ENCODE measurements around the gene TNS4.

TNS4 gene

DNA sequence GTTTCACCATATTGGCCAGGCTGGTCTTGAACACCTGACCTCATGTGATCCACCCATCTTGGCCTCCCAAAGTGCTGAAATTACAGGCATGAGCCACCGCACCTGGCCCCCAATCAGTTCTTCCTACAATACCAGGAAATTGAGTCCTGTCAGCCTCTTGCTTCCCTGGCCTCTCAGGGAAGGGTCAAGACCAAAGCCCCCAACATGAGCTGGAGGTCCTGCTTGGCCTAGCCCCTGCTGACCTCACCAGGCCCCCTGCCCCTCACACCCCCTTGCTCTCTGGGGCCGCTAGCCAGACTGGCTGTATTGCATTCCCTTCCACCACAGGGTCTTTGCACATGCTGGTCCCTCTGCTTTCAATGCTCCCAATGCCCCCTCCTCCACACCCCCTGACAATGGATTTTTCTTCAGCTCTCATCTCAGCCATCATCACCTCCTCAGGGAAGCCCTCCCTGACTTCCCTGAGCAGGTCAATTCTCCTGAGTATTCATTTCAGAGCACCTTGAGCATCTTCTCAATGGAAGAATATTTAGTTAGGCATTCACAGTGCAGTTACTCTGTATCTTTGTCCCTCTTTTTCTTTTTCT, 34.0 kb downstream of the TNS4 start:
- Histone ChIP-seq H3K27ac (ENCODE audit: low read length) (no peak overlapping the region), H3K9me3 (ENCODE audit: control insufficient read depth in 1 of 2, low read length in 2 of 2) (no peaks in the 10 kb centered on the region), H3K4me3 (ENCODE audit: low read depth in 1 of 2, low read length in 2 of 2) (no peak overlapping the region), H3K27me3 (ENCODE audit: low read depth, low read length) (no peaks in the 10 kb centered on the region), H3K4me1 (ENCODE audit: control insufficient read depth in 1 of 2, insufficient read depth in 2 of 2, low read length in 2 of 2) (peaks cover 6 to 32% of the 10 kb centered on the region in 2 donors), H3K36me3 (ENCODE audit: control insufficient read depth in 1 of 2, insufficient read depth in 2 of 2, low read length in 2 of 2) (no peaks in the 10 kb centered on the region)

GRCh38 chr17:40466298-40466971, 35.0 kb downstream of the TNS4 start:
- H3K4me1 ChIP-seq (ENCODE audit: control insufficient read depth in 1 of 2, insufficient read depth in 2 of 2, low read length in 2 of 2) = peaks cover 10 to 32% of the 10 kb centered on the region in 2 donors
- H3K4me3 ChIP-seq (ENCODE audit: low read depth in 1 of 2, low read length in 2 of 2) = no peak overlapping the region
- H3K27ac ChIP-seq (ENCODE audit: low read length) = no peak overlapping the region
- H3K36me3 ChIP-seq (ENCODE audit: control insufficient read depth in 1 of 2, insufficient read depth in 2 of 2, low read length in 2 of 2) = no peaks in the 10 kb centered on the region
- H3K9me3 ChIP-seq (ENCODE audit: control insufficient read depth in 1 of 2, low read length in 2 of 2) = no peaks in the 10 kb centered on the region
- H3K27me3 ChIP-seq (ENCODE audit: low read depth, low read length) = no peaks in the 10 kb centered on the region

DNA sequence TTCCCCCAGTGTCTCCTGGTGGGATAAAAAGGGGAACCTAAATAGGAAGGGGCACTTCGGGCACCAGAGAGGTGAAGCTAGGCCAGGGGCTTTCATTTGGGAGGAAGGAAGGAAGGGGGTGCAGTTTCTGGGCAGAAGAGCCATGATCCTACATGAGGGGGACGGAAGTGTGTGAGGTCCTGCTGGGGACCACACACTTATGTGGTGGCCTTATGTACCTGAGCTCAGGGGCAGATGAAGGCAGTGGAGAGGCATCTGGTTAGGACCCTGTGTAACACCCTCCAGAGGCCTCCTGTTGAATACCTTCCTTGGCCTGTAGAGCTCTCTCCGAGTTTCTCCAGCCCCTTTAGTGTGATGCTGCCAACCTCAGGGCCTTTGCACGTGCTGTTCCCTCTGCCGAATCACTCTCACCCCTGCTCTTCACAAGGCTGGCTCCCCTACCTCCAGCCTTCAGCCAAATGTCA, 37.0 kb downstream of the TNS4 start:
- no peaks in the 10 kb centered on the region for H3K36me3 ChIP-seq (ENCODE audit: control insufficient read depth in 1 of 2, insufficient read depth in 2 of 2, low read length in 2 of 2)
- no peak overlapping the region for H3K27ac ChIP-seq (ENCODE audit: low read length)

GRCh38 chr17:40463122-40463550, 38.3 kb downstream of the TNS4 start:
- Histone ChIP-seq H3K9me3 (ENCODE audit: control insufficient read depth in 1 of 2, low read length in 2 of 2) (no peaks in the 10 kb centered on the region), H3K4me3 (ENCODE audit: low read depth in 1 of 2, low read length in 2 of 2) (no peak overlapping the region), H3K27ac (ENCODE audit: low read length) (no peak overlapping the region), H3K36me3 (ENCODE audit: control insufficient read depth in 1 of 2, insufficient read depth in 2 of 2, low read length in 2 of 2) (no peaks in the 10 kb centered on the region), H3K27me3 (ENCODE audit: low read depth, low read length) (no peaks in the 10 kb centered on the region), H3K4me1 (ENCODE audit: control insufficient read depth in 1 of 2, insufficient read depth in 2 of 2, low read length in 2 of 2) (peaks cover 15 to 58% of the 10 kb centered on the region in 2 donors)

More for the DNA sequence above, 37.0 kb downstream of the TNS4 start:
- no peaks in the 10 kb centered on the region for H3K27me3 ChIP-seq (ENCODE audit: low read depth, low read length)
- H3K9me3 ChIP-seq (ENCODE audit: control insufficient read depth in 1 of 2, low read length in 2 of 2) = no peaks in the 10 kb centered on the region
- peaks cover 15 to 45% of the 10 kb centered on the region in 2 donors for H3K4me1 ChIP-seq (ENCODE audit: control insufficient read depth in 1 of 2, insufficient read depth in 2 of 2, low read length in 2 of 2)
- H3K4me3 ChIP-seq (ENCODE audit: low read depth in 1 of 2, low read length in 2 of 2) = no peak overlapping the region

- H3K4me3 ChIP-seq (ENCODE audit: low read depth in 1 of 2, low read length in 2 of 2) = peak overlapping the region in 1 of 2 donors; percentile 3
- no peaks in the 10 kb centered on the region for H3K27me3 ChIP-seq (ENCODE audit: low read depth, low read length)
- H3K4me1 ChIP-seq (ENCODE audit: control insufficient read depth in 1 of 2, insufficient read depth in 2 of 2, low read length in 2 of 2) = peaks cover 19 to 64% of the 10 kb centered on the region in 2 donors
- H3K9me3 ChIP-seq (ENCODE audit: control insufficient read depth in 1 of 2, low read length in 2 of 2) = no peaks in the 10 kb centered on the region
- H3K27ac ChIP-seq (ENCODE audit: low read length) = no peak overlapping the region
- peaks cover 4% of the 10 kb centered on the region in 2 donors for H3K36me3 ChIP-seq (ENCODE audit: control insufficient read depth in 1 of 2, insufficient read depth in 2 of 2, low read length in 2 of 2)
Observed at GRCh38 chr17:40462343-40463121, 38.9 kb downstream of the TNS4 start.

DNA sequence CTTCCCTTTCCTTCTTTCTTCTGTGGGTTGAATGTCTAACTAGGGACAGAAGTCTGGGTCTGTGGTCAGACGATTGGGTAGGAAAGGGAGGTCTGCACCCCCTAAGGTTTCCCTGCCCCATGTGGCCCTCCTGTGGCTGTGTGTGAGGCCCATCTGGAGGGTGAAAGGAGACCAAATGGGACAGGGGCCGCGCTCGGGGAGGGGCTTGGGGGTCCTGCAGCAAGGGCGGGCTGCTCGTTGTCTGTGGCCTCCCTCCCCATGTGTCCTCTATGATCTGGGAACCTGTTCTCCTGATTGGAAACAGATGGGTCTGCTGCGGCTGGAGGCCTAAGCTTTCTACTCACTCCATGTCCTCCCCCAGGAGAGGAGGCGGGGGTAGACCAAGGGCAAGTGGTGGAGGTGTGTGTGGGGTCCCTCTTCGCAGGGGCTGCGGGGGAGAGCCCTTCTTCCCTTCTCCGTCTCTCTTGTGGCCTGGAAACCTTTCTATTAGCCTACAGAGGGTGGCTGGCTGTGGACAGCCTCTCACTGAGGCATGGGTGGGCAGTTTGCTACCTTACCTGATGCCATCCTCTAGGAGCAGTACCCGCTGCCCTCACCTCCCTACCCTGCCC, 39.6 kb downstream of the TNS4 start:
- no peaks in the 10 kb centered on the region for H3K9me3 ChIP-seq (ENCODE audit: control insufficient read depth in 1 of 2, low read length in 2 of 2)
- peaks cover 24 to 71% of the 10 kb centered on the region in 2 donors for H3K4me1 ChIP-seq (ENCODE audit: control insufficient read depth in 1 of 2, insufficient read depth in 2 of 2, low read length in 2 of 2)
- H3K4me3 ChIP-seq (ENCODE audit: low read depth in 1 of 2, low read length in 2 of 2) = peak overlapping the region in 1 of 2 donors; percentile 3
- peaks cover 10 to 11% of the 10 kb centered on the region in 2 donors for H3K36me3 ChIP-seq (ENCODE audit: control insufficient read depth in 1 of 2, insufficient read depth in 2 of 2, low read length in 2 of 2)
- peak overlapping the region; percentile 16 for H3K27ac ChIP-seq (ENCODE audit: low read length)
- H3K27me3 ChIP-seq (ENCODE audit: low read depth, low read length) = no peaks in the 10 kb centered on the region

DNA sequence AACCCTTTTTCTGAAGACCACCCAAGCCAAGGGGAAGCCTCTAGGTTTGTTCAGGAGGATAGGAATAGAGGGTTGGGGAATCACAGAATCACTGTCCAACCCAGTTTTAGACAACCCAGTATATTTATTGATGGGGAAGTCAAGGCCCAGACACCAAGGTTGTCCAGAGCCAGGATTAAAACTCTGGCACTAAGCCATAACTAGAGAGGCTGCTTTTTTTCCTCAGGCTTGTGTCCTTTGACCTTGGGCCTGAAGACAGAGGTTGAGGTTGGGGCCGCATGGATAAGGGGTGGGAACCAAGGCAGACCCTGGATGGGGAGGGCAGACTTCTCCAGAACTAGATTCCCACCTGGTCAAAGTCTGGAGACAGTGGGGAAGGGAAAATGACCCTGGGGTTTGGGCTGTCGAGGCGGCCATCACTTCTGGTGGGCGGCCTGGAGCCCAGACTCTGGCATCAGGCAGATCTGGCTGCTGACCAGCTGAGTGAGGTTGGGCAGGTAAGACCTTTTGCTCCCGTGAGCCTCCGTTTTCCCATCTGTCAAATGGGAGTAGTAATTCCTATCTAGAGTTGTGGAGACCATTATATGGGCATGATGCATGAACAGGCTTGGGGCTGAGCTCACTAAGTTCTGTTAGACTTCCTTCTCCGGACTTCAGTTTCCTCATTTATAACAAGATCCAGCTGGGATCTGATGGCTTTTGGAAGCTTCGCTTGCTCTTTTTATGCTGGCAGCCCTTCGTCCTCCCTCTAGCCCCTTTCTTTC, 40.3 kb downstream of the TNS4 start:
- Histone ChIP-seq H3K4me3 (ENCODE audit: low read depth in 1 of 2, low read length in 2 of 2) (no peak overlapping the region), H3K36me3 (ENCODE audit: control insufficient read depth in 1 of 2, insufficient read depth in 2 of 2, low read length in 2 of 2) (peaks cover 17% of the 10 kb centered on the region in 2 donors), H3K27me3 (ENCODE audit: low read depth, low read length) (no peaks in the 10 kb centered on the region), H3K9me3 (ENCODE audit: control insufficient read depth in 1 of 2, low read length in 2 of 2) (no peaks in the 10 kb centered on the region), H3K4me1 (ENCODE audit: control insufficient read depth in 1 of 2, insufficient read depth in 2 of 2, low read length in 2 of 2) (peaks cover 29 to 78% of the 10 kb centered on the region in 2 donors), H3K27ac (ENCODE audit: low read length) (peak overlapping the region; percentile 16)

DNA sequence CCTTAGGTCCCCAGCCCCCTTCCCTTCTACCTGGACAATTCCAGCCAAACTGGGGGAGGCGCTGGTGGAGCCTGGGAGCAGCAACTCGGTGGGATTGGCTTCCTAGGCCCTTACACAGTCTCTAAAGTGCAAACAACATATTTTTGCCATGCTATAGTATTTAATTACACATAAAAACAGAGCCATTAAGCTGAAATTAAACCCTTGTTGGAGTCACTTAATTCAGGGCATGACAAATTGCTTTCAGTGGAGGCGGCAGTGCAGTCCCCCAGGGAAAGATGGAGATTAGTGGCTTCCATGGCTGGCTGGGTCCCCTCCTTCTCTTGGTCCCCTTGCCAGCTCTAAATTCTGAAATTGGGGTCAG, 40.8 kb downstream of the TNS4 start:
- no peak overlapping the region for H3K4me3 ChIP-seq (ENCODE audit: low read depth in 1 of 2, low read length in 2 of 2)
- H3K4me1 ChIP-seq (ENCODE audit: control insufficient read depth in 1 of 2, insufficient read depth in 2 of 2, low read length in 2 of 2) = peaks cover 29 to 83% of the 10 kb centered on the region in 2 donors
- H3K27me3 ChIP-seq (ENCODE audit: low read depth, low read length) = no peaks in the 10 kb centered on the region
- no peaks in the 10 kb centered on the region for H3K9me3 ChIP-seq (ENCODE audit: control insufficient read depth in 1 of 2, low read length in 2 of 2)
- H3K27ac ChIP-seq (ENCODE audit: low read length) = no peak overlapping the region
- peaks cover 22% of the 10 kb centered on the region in 2 donors for H3K36me3 ChIP-seq (ENCODE audit: control insufficient read depth in 1 of 2, insufficient read depth in 2 of 2, low read length in 2 of 2)

GRCh38 chr17:40459636-40460603, 41.5 kb downstream of the TNS4 start:
- no peak overlapping the region for H3K27ac ChIP-seq (ENCODE audit: low read length)
- peaks cover 29 to 87% of the 10 kb centered on the region in 2 donors for H3K4me1 ChIP-seq (ENCODE audit: control insufficient read depth in 1 of 2, insufficient read depth in 2 of 2, low read length in 2 of 2)
- peaks cover 22 to 23% of the 10 kb centered on the region in 2 donors for H3K36me3 ChIP-seq (ENCODE audit: control insufficient read depth in 1 of 2, insufficient read depth in 2 of 2, low read length in 2 of 2)
- H3K4me3 ChIP-seq (ENCODE audit: low read depth in 1 of 2, low read length in 2 of 2) = no peak overlapping the region
- H3K27me3 ChIP-seq (ENCODE audit: low read depth, low read length) = no peaks in the 10 kb centered on the region
- no peaks in the 10 kb centered on the region for H3K9me3 ChIP-seq (ENCODE audit: control insufficient read depth in 1 of 2, low read length in 2 of 2)

Measured in muscle layer of duodenum (tissue), 2 donors.